H1 (cell line): ENCODE results near the gene CEP72. TPM values are rescaled to one million over a fixed set of nuclear protein-coding genes. Genes with fewer than 3 reads are reported as not detected.

ENCODE experiments used
- CTCF ChIA-PET: fragments of 300-600 bp; sonication (Branson Sonifier 250); formaldehyde crosslinking; loops from one replicate; lab custom pipeline; 2021; ENCODE audit not compliant: partially characterized antibody; lab: Charles Lee
- POLR2A ChIA-PET: fragments of 300-600 bp; sonication (Branson Sonifier 250); formaldehyde crosslinking; loops from one replicate; lab custom pipeline; 2021; ENCODE audit warnings: inconsistent platforms; ENCODE audit not compliant: partially characterized antibody; lab: Charles Lee
- DNase-seq, 2 experiments: peaks; one replicate each; pipeline versions ENCODE4 v3.0.0 to v3.0.0-alpha.2; 2010 to 2022; ENCODE audit warnings: low spot score in 2 of 2, low read depth in 1 of 2, mixed read lengths in 1 of 2
- FAIRE-seq: peaks from 2 replicates; lab custom pipeline; 2011; peaks lifted over from hg19 to GRCh38; lab: Jason Lieb, UNC
- H2AFZ ChIP-seq: 2 replicates; pipeline ENCODE4 v1.8.1; 2012; ENCODE audit warnings: low read length, inconsistent platforms
- H2AK5ac ChIP-seq: 2 replicates; pipeline ENCODE4 v1.6.1; 2013; ENCODE audit warnings: low read depth, low read length
- H2BK120ac ChIP-seq: replicated peaks from 2 replicates; pipeline ENCODE3; 2013; ENCODE audit warnings: low read depth, low read length, inconsistent platforms
- H2BK12ac ChIP-seq: 2 replicates; pipeline ENCODE4 v1.6.1; 2013; ENCODE audit warnings: low read depth, low read length
- H2BK15ac ChIP-seq: 2 replicates; pipeline ENCODE4 v1.6.1; 2013; ENCODE audit warnings: low read length
- H2BK20ac ChIP-seq: 2 replicates; pipeline ENCODE4 v1.6.1; 2013; ENCODE audit warnings: low read length
- H2BK5ac ChIP-seq: 2 replicates; pipeline ENCODE4 v1.6.1; 2013; ENCODE audit warnings: low read depth, low read length
- H3K14ac ChIP-seq: 2 replicates; pipeline ENCODE4 v1.6.1; 2013; ENCODE audit warnings: inconsistent platforms; ENCODE audit not compliant: insufficient read length
- H3K18ac ChIP-seq: 2 replicates; pipeline ENCODE4 v1.6.1; 2013; ENCODE audit warnings: low read length; ENCODE audit errors: extremely low read depth
- H3K23ac ChIP-seq: 2 replicates; pipeline ENCODE4 v1.6.1; 2013; ENCODE audit warnings: inconsistent platforms; ENCODE audit not compliant: insufficient read length
- H3K23me2 ChIP-seq: 2 replicates; pipeline ENCODE4 v1.6.1; 2013; ENCODE audit warnings: low read depth, low read length
- H3K27ac ChIP-seq: 2 replicates; pipeline ENCODE4 v1.6.1; 2011; ENCODE audit warnings: low read depth, low read length, inconsistent platforms
- H3K27me3 ChIP-seq, 4 experiments: replicated peaks in 1 of 4; 1 replicate in 1 of 4; 2 replicates in 3 of 4; pipeline versions ENCODE4 v1.6.1 to v1.8.1; 2011 to 2013; ENCODE audit warnings: low read length in 3 of 4, mild to moderate bottlenecking in 3 of 4, inconsistent platforms in 2 of 4, mixed read lengths in 2 of 4, moderate library complexity in 1 of 4; ENCODE audit not compliant: control insufficient read depth in 3 of 4, insufficient read depth in 3 of 4; ENCODE audit errors: extremely low read depth in 1 of 4
- H3K36me3 ChIP-seq, 4 experiments: 2 replicates each; pipeline versions ENCODE4 v1.6.1 to v1.8.1; 2011 to 2013; ENCODE audit warnings: mild to moderate bottlenecking in 4 of 4, low read length in 3 of 4, moderate library complexity in 2 of 4, control low read depth in 1 of 4, inconsistent platforms in 1 of 4; ENCODE audit not compliant: insufficient read depth in 4 of 4, control insufficient read depth in 2 of 4
- H3K4ac ChIP-seq: replicated peaks from 2 replicates; pipeline ENCODE3; 2013; ENCODE audit warnings: low read length, low read depth, mixed read lengths, inconsistent platforms; ENCODE audit not compliant: insufficient read length
- H3K4me1 ChIP-seq, 4 experiments: replicated peaks in 1 of 4; 1 replicate in 1 of 4; 2 replicates in 3 of 4; pipeline versions ENCODE4 v1.6.1 to v1.8.1; 2011 to 2013; ENCODE audit warnings: low read length in 3 of 4, inconsistent platforms in 2 of 4, mixed read lengths in 1 of 4; ENCODE audit not compliant: insufficient read depth in 4 of 4, control insufficient read depth in 3 of 4
- H3K4me2 ChIP-seq, 2 experiments: 2 replicates each; pipeline versions ENCODE4 v1.6.1 to v1.8.1; 2011 to 2013; ENCODE audit warnings: low read depth in 2 of 2, low read length in 2 of 2, control low read depth in 1 of 2, inconsistent platforms in 1 of 2, mild to moderate bottlenecking in 1 of 2; ENCODE audit not compliant: insufficient read depth in 1 of 2
- H3K4me3 ChIP-seq, 4 experiments: fragments of 200-600, 300-600 bp in 1 of 4; sonication (generic), shearing (Covaris generic), sonication (Bioruptor Twin) in 1 of 4; 2 replicates each; pipeline versions ENCODE4 v1.5.1 to v1.8.1; 2011 to 2016; ENCODE audit warnings: low read length in 4 of 4, low read depth in 3 of 4, control low read depth in 2 of 4, inconsistent platforms in 2 of 4, mild to moderate bottlenecking in 2 of 4, mixed read lengths in 1 of 4, moderate library complexity in 1 of 4; ENCODE audit not compliant: insufficient read depth in 2 of 4; ENCODE audit errors: extremely low read depth in 1 of 4
- H3K56ac ChIP-seq: replicated peaks from 2 replicates; pipeline ENCODE3; 2013; ENCODE audit warnings: low read depth, mild to moderate bottlenecking, mixed read lengths, low read length, inconsistent platforms; ENCODE audit not compliant: insufficient read length
- H3K79me1 ChIP-seq: 2 replicates; pipeline ENCODE4 v1.6.1; 2013; ENCODE audit warnings: low read depth, low read length, control low read depth
- H3K79me2 ChIP-seq, 2 experiments: 2 replicates each; pipeline versions ENCODE4 v1.6.1 to v1.8.1; 2012 to 2013; ENCODE audit warnings: low read length in 2 of 2, mild to moderate bottlenecking in 2 of 2, inconsistent platforms in 1 of 2; ENCODE audit not compliant: insufficient read depth in 2 of 2, control insufficient read depth in 1 of 2
- H3K9ac ChIP-seq, 4 experiments: replicated peaks in 1 of 4; 1 replicate in 1 of 4; 2 replicates in 3 of 4; pipeline versions ENCODE4 v1.6.1 to v1.8.1; 2011 to 2013; ENCODE audit warnings: low read depth in 3 of 4, low read length in 3 of 4, control low read depth in 2 of 4, mild to moderate bottlenecking in 2 of 4, moderate library complexity in 2 of 4, inconsistent platforms in 1 of 4; ENCODE audit errors: extremely low read depth in 1 of 4
- H3K9me3 ChIP-seq, 2 experiments: 2 replicates each; pipeline versions ENCODE4 v1.6.1 to v1.8.1; 2012 to 2013; ENCODE audit warnings: mild to moderate bottlenecking in 2 of 2, moderate library complexity in 2 of 2, control low read depth in 1 of 2, inconsistent platforms in 1 of 2, low read depth in 1 of 2, low read length in 1 of 2, mixed read lengths in 1 of 2; ENCODE audit not compliant: insufficient read depth in 2 of 2
- H4K20me1 ChIP-seq, 2 experiments: replicated peaks in 1 of 2; 2 replicates each; pipeline versions ENCODE3 to v1.8.1; 2011 to 2013; ENCODE audit warnings: inconsistent platforms in 2 of 2, low read length in 2 of 2, mild to moderate bottlenecking in 1 of 2; ENCODE audit not compliant: insufficient read depth in 2 of 2, control insufficient read depth in 1 of 2
- H4K5ac ChIP-seq: 2 replicates; pipeline ENCODE4 v1.6.1; 2013; ENCODE audit warnings: low read length, low read depth, mixed read lengths, inconsistent platforms; ENCODE audit not compliant: insufficient read length
- H4K8ac ChIP-seq: 2 replicates; pipeline ENCODE4 v1.8.0; 2013; ENCODE audit warnings: mild to moderate bottlenecking, moderate library complexity, low read length, inconsistent platforms; ENCODE audit not compliant: insufficient read depth; ENCODE audit errors: extremely low read depth
- H4K91ac ChIP-seq: replicated peaks from 2 replicates; pipeline ENCODE3; 2013; ENCODE audit warnings: low read length, mixed read lengths, inconsistent platforms; ENCODE audit not compliant: insufficient read length
- PHF8 ChIP-seq: fragments of 200-600 bp; sonication (generic); conservative IDR thresholded peaks from 2 replicates; pipeline ENCODE4 v1.7.1; 2012; ENCODE audit warnings: low read depth, mild to moderate bottlenecking, inconsistent platforms, low read length, moderate library complexity
- RBBP5 ChIP-seq: IDR thresholded peaks from 2 replicates; pipeline ENCODE4 v1.7.1; 2012; ENCODE audit warnings: low read depth, mild to moderate bottlenecking, inconsistent platforms, low read length, moderate library complexity, borderline replicate concordance
- WGBS, 2 experiments: shearing (Covaris generic) in 1 of 2; methylation state at CpG; one replicate each; pipeline versions ENCODE4 v1.1.6 to v1.1.7; 2013 to 2015; ENCODE audit warnings: low lambda C conversion rate in 2 of 2, mixed read lengths in 2 of 2, inconsistent platforms in 1 of 2, low coverage in 1 of 2, missing lambda C conversion rate in 1 of 2; ENCODE audit not compliant: insufficient replicate concordance in 2 of 2, insufficient coverage in 1 of 2, insufficient read length in 1 of 2; ENCODE audit errors: extremely low coverage in 1 of 2, missing lambda C conversion rate in 1 of 2; 5-methylcytosine and 5-hydroxymethylcytosine counted together
- polyA plus RNA-seq, 7 experiments: library from polyadenylated mRNA; depleted of rRNA in 3 of 7; stranded (reverse) in 5 of 7; unstranded in 2 of 7; fragments of >200 nt in 5 of 7; fragments of 200-250 nt in 2 of 7; gene quantifications; 1 replicate in 5 of 7; 2 replicates in 1 of 7; 4 replicates in 1 of 7; pipeline versions ENCODE4 v1.2.1 to v1.2.3, GENCODE V29; 2011 to 2013; ENCODE audit warnings: missing spikeins in 2 of 7, mixed read lengths in 2 of 7
- total RNA-seq: library from RNA; stranded (reverse); fragmentation: NEBNext Ultra II Directional; extraction: Animal tissue kit (Norgen Biotek cat#: 25700); gene quantifications from 2 replicates; pipeline ENCODE4 v1.2.1, GENCODE V29; 2021
- TF ChIP-seq, protein P1 (sequence below), 3 experiments: IDR thresholded peaks; 1 replicate in 2 of 3; 2 replicates in 1 of 3; pipeline versions ENCODE4 v1.5.1 to v1.6.1; 2011; ENCODE audit warnings: low read length in 3 of 3, mild to moderate bottlenecking in 3 of 3, inconsistent platforms in 2 of 3, low read depth in 1 of 3, moderate library complexity in 1 of 3; ENCODE audit not compliant: insufficient read depth in 1 of 3; ENCODE audit errors: control extremely low read depth in 1 of 3
- TF ChIP-seq, protein P2 (sequence below): IDR thresholded peaks from 2 replicates; pipeline ENCODE4 v1.6.1; 2012; ENCODE audit warnings: inconsistent platforms

The CEP72 gene
- total and polyA plus RNA-seq, 2 of the 8 experiments (the other 6 are each of a cell fraction or from before 2014, with no cell fraction given): 13.1 to 19.6 TPM

DNA sequence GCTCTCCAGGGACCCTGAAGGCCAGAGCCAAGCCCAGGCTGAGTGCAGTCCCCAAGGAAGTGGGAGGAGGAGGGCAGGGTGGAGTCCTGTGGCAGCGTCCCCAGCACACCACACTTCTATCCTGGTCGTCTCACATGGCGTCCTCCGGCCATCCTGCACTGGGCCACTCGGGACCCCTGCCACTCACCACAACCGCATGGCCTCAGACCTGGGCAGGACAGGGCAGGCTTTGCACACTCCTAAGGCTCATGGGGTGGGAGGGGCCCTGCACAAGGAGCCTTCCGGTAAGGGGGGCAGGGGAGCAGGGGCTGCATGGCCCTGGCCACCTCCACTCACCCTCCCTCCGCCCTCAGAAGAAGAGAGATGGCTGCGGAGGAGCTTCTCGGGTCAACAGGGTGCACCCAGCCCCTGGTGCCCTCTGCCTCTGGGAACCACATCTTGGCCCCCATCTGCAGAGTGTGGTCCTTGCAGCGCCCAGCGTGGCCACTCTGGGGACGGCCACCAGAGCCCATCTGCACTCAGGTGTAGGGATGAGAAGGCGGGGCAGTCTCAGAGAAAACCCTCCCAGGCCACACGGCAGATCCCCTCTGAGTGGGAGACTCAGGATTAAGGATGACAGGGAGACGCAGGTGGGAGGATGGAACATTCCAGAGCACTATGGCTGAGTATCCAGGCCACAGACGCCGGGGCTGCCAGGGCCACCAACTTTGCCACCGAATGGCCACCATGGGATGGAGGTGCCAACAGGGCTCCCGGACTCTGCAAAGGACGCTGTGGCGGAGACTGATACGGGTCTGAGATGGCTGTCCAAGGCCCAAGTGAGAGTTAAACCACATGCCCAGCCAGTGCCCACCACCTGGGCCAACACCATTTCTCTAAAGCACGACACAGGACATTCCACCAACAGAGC lies 73.4 kb downstream of the CEP72 start:
- Histone ChIP-seq H3K79me2 (no peaks in the 10 kb centered on the region), H3K36me3 (no peaks in the 10 kb centered on the region), H3K9me3 (no peaks in the 10 kb centered on the region), H3K9ac (no peak overlapping the region), H2AFZ (no peak overlapping the region), H2BK15ac (no peak overlapping the region), H3K14ac (no peak overlapping the region), H3K56ac (no peak overlapping the region), H3K4me1 (no peaks in the 10 kb centered on the region), H2AK5ac (no peak overlapping the region), H3K27ac (no peak overlapping the region), H3K4ac (no peak overlapping the region), H4K5ac (no peak overlapping the region), H2BK12ac (no peak overlapping the region), H2BK20ac (no peak overlapping the region), H2BK5ac (no peak overlapping the region), H4K91ac (no peak overlapping the region), H3K27me3 (no peaks in the 10 kb centered on the region; a peak in 1 of 7 replicates), H3K23me2 (no peaks in the 10 kb centered on the region), H4K20me1 (no peaks in the 10 kb centered on the region), H4K8ac (no peak overlapping the region), H2BK120ac (no peak overlapping the region), H3K18ac (no peak overlapping the region), H3K4me2 (no peak overlapping the region), H3K23ac (no peak overlapping the region), H3K4me3 (no peak overlapping the region), H3K79me1 (no peaks in the 10 kb centered on the region)
- 86% methylated on average over 23 of the region's 24 CpGs; no CpG with 5 or more reads in 1 of the 2 experiments for WGBS, 2 experiments
- POLR2A ChIA-PET: no interaction called here
- FAIRE-seq: no peak
- TF ChIP-seq PHF8 (no peak), RBBP5 (no peak)
- TF ChIP-seq, protein P1, sequence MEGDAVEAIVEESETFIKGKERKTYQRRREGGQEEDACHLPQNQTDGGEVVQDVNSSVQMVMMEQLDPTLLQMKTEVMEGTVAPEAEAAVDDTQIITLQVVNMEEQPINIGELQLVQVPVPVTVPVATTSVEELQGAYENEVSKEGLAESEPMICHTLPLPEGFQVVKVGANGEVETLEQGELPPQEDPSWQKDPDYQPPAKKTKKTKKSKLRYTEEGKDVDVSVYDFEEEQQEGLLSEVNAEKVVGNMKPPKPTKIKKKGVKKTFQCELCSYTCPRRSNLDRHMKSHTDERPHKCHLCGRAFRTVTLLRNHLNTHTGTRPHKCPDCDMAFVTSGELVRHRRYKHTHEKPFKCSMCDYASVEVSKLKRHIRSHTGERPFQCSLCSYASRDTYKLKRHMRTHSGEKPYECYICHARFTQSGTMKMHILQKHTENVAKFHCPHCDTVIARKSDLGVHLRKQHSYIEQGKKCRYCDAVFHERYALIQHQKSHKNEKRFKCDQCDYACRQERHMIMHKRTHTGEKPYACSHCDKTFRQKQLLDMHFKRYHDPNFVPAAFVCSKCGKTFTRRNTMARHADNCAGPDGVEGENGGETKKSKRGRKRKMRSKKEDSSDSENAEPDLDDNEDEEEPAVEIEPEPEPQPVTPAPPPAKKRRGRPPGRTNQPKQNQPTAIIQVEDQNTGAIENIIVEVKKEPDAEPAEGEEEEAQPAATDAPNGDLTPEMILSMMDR (IDR thresholded peaks at IDR 0.05; ENCODE audit: control extremely low read depth in 1 of 3, insufficient read depth in 1 of 3, low read depth in 1 of 3, low read length in 3 of 3): no peak
- TF ChIP-seq, protein P2, sequence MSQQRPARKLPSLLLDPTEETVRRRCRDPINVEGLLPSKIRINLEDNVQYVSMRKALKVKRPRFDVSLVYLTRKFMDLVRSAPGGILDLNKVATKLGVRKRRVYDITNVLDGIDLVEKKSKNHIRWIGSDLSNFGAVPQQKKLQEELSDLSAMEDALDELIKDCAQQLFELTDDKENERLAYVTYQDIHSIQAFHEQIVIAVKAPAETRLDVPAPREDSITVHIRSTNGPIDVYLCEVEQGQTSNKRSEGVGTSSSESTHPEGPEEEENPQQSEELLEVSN: no peak
- CTCF ChIA-PET: no interaction called here
- DNase-seq: no peak
